Measurements from ENCODE around the gene NUTM2E.
"Not testable (repeated sequence)": the region's sequence is repeated elsewhere in the genome, so short reads cannot be mapped to it uniquely, and the experiment has no call there.

The NUTM2E gene

DNA sequence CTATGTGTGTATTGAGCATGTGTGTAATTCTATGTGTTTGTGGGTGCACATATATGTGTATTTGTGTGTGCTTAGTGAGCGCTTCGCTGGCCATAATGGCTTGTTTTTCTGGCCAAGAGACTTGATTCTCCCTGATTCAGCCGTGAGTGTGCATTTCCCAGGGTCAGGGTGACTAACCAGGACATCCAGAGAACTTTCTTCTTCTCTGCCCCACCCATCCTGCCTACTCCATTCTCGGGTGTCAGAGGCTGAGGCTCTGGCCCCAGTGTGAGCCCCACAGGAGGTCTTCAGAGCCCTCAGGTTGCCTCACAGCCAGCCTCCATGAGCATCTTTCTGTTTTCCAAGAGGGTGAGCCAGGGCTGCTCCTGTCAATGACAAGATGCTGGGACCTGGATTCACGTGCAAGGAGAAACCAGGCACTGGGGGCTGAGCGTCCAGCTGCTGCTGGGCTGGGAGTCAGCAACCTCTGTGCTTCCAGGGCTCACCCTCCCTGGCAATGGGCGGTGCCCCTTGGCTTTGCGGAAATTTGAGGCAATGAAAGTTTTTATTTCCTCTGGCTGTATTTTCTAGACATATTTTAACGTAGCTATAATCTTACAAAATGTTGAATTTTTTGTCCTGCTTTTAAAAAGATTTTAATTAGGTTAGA lies 40.5 kb downstream of the NUTM2E start:
- DNase-seq (ENCODE audit: low read depth) = not testable (repeated sequence)

DNA sequence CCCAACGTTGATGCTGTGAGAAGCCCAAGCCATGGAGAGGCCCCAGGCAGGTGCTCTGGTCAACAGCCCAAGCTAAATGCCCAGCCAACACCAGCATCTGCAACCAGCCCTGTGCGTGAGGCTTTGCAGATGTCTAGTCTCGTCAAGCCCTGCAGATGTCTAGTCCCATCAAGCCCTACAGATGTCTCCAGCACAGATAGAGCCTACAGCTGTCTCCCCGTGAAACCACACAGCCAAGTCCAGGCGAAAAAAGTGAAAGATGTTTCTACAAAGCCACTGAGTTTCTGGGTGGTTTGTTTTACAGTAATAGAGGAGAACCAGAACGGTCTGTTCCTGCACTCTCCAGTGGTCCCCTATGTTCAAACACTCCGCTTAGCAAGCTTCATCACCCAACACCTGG lies 41.5 kb downstream of the NUTM2E start:
- DNase-seq (ENCODE audit: low read depth) = not testable (repeated sequence)

DNA sequence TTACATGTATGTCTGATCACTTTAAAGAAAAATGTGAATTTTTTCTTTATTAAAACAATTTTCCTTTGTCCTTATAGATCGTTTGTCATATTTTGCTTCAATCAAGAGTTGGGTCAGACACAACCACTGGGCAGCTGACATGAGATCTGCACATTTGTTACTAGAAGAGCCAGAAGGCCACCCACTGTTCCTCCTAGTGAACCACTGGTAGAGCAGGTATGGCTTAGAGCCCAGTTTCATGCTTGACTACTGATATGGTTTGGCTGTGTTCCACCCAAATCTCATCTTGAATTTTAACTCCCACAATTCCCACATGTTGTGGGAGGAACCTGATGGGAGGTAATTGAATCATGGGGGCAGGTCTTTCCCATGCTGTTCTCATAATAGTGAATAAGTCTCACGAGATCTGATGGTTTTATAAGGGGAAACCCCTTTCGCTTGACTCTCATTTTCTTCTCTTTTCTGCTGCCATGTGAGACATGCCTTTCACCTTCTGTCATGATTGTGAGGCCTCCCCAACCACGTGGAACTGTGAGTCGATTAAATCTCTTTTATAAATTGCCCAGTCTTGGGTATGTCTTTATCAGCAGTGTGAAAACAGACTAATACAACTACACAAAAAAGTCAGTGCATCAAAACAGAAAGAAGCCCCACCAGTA lies 43.0 kb downstream of the NUTM2E start:
- DNase-seq (ENCODE audit: low read depth) = not testable (repeated sequence)

DNA sequence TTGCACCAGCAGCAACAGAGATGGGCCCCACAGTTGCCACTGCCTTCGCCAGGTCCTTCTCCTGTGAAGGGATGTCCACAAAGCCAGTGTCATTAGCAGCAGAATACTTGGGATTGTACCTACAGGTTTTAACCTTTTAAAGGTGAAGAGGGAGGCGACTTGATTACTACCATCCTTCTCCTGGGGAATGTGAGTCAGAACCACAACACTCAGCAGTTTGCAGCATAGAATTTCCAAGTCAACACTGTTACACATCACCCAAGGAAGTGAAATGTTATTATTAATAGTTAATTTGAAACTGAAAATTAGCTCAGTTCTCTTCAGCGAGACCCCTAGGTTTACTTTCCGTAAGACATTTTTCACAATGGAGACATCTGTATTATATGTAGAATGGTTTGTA lies 45.2 kb downstream of the NUTM2E start:
- not testable (repeated sequence) for DNase-seq (ENCODE audit: low read depth)
